ENCODE results near the gene ENOX1.

DNA sequence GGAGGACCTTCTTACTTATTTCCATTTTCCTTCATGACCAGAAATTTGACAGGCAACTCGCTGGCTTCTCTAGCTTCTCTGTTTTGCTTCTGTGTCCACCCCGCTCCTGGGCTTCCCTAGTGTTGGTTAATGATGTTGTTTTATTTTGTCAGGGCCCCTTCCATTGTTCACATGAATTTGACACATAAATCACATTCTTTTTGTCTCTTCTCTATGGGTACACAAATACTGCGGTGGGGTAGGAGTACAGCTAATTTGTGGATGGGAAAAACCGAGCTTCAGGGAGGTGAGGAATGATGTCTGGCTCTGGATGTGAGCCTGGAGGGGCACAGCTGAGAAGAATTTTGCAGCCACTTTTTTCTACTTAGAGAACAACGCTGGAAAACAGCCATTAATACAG is 563.6 kb downstream of the ENOX1 start:
- TF ChIP-seq CTCF (conservative IDR thresholded peaks at IDR 0.05): no peak
- no peak for TF ChIP-seq EZH2 (IDR thresholded peaks at IDR 0.05; ENCODE audit: low read depth)
